ENCODE measurements around the gene NEB.

The NEB gene

GRCh38 chr2:151729415-151729811 lies 4.9 kb downstream of the NEB start:
- TF ChIP-seq RAD21 (IDR thresholded peaks at IDR 0.05; ENCODE audit: low read depth) = no peak

DNA sequence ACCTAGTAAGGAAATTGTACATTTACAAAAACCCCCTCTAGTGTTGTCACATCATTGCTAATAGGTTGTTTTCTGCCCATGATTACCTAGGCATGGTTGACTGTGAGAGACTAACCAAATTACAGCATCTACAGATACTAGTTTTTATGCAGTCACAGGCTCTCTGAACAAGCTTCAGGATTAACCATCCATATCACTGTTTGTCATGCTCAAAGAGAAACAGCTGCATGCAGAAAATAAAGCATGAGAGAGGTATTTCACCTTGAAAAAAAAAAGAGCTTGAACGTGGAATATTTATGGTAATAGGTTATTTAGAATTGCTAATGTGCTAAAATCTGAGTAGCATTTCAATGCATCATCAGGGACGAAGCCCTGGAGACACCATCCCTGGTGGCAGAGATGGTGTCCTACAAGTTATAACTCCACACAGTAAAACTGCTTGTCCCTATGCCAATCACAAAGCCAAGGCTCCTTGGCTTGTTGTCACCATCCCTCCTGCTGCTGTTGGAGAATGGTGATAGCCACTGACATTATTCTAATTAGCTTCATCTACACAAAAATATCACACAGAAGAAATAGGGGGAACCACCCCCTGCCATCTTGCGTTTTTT lies 5.4 kb downstream of the NEB start:
- TF ChIP-seq RAD21 (IDR thresholded peaks at IDR 0.05; ENCODE audit: low read depth) (no peak), EGR1 (IDR thresholded peaks at IDR 0.05) (no peak), TEAD4 (IDR thresholded peaks at IDR 0.05) (no peak), FOXM1 (IDR thresholded peaks at IDR 0.05; ENCODE audit: borderline replicate concordance, low read depth) (no peak), TAF1 (IDR thresholded peaks at IDR 0.05; ENCODE audit: low read depth) (no peak), USF1 (IDR thresholded peaks at IDR 0.05) (no peak), NFIC (IDR thresholded peaks at IDR 0.05) (no peak), CREB1 (IDR thresholded peaks at IDR 0.05; ENCODE audit: low read depth) (no peak)
- TF ChIP-seq, protein P1, sequence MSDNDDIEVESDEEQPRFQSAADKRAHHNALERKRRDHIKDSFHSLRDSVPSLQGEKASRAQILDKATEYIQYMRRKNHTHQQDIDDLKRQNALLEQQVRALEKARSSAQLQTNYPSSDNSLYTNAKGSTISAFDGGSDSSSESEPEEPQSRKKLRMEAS (IDR thresholded peaks at IDR 0.05) = no peak

GRCh38 chr2:151727593-151728552 lies 6.4 kb downstream of the NEB start:
- TF ChIP-seq USF1 (IDR thresholded peaks at IDR 0.05) = no peak
- TF ChIP-seq EP300 (IDR thresholded peaks at IDR 0.05; ENCODE audit: borderline replicate concordance) = no peak
- TF ChIP-seq ZBTB7A (IDR thresholded peaks at IDR 0.05; ENCODE audit: low read depth) = no peak
- no peak for TF ChIP-seq TAF1 (IDR thresholded peaks at IDR 0.05; ENCODE audit: low read depth)
- no peak for TF ChIP-seq CEBPB (IDR thresholded peaks at IDR 0.05)
- TF ChIP-seq NFIC (IDR thresholded peaks at IDR 0.05) = no peak
- no peak for TF ChIP-seq TCF12 (IDR thresholded peaks at IDR 0.05; ENCODE audit: low read depth)
- TF ChIP-seq RAD21 (IDR thresholded peaks at IDR 0.05; ENCODE audit: low read depth) = no peak
- no peak for TF ChIP-seq EGR1 (IDR thresholded peaks at IDR 0.05)
- no peak for TF ChIP-seq REST (IDR thresholded peaks at IDR 0.05; ENCODE audit: low read depth)
- TF ChIP-seq, protein P1 (IDR thresholded peaks at IDR 0.05) = no peak
- TF ChIP-seq YY1 (IDR thresholded peaks at IDR 0.05; ENCODE audit: low read depth) = no peak
- TF ChIP-seq FOXM1 (IDR thresholded peaks at IDR 0.05; ENCODE audit: borderline replicate concordance, low read depth) = no peak
- TF ChIP-seq CREB1 (IDR thresholded peaks at IDR 0.05; ENCODE audit: low read depth) = no peak
- no peak for TF ChIP-seq TEAD4 (IDR thresholded peaks at IDR 0.05)

GRCh38 chr2:151721161-151721560 lies 13.1 kb downstream of the NEB start:
- no peak for TF ChIP-seq TEAD4 (IDR thresholded peaks at IDR 0.05)
- TF ChIP-seq EGR1 (IDR thresholded peaks at IDR 0.05) = no peak

GRCh38 chr2:151720521-151720920 lies 13.8 kb downstream of the NEB start:
- TF ChIP-seq, protein P1 (IDR thresholded peaks at IDR 0.05) = no peak
- TF ChIP-seq RAD21 (IDR thresholded peaks at IDR 0.05; ENCODE audit: low read depth) (no peak), USF1 (IDR thresholded peaks at IDR 0.05) (no peak), TEAD4 (IDR thresholded peaks at IDR 0.05) (no peak), ZBTB7A (IDR thresholded peaks at IDR 0.05; ENCODE audit: low read depth) (no peak), EP300 (IDR thresholded peaks at IDR 0.05; ENCODE audit: borderline replicate concordance) (no peak), YY1 (IDR thresholded peaks at IDR 0.05; ENCODE audit: low read depth) (no peak), EGR1 (IDR thresholded peaks at IDR 0.05) (no peak), FOXM1 (IDR thresholded peaks at IDR 0.05; ENCODE audit: borderline replicate concordance, low read depth) (no peak), REST (IDR thresholded peaks at IDR 0.05; ENCODE audit: low read depth) (no peak), TCF12 (IDR thresholded peaks at IDR 0.05; ENCODE audit: low read depth) (no peak), CREB1 (IDR thresholded peaks at IDR 0.05; ENCODE audit: low read depth) (no peak), TAF1 (IDR thresholded peaks at IDR 0.05; ENCODE audit: low read depth) (no peak), CEBPB (IDR thresholded peaks at IDR 0.05) (no peak), NFIC (IDR thresholded peaks at IDR 0.05) (no peak)

Measured in Ishikawa (cell line).